NCI-H1436 treated with DMSO at 0.1 percent for 48 hours (cell line): ENCODE measurements around the gene ANOS1.
"Not testable (repeated sequence)": the region's sequence is repeated elsewhere in the genome, so short reads cannot be mapped to it uniquely, and the experiment has no call there.

Experiments used
- DNase-seq: peaks from one replicate; lab custom pipeline; 2025; lab: John Stamatoyannopoulos, UW

The ANOS1 gene

GRCh38 chrX:8731559-8732395 lies at the start of gene ANOS1:
ANOS1 (minus strand) TSS chrX:8732137; CDS start chrX:8732036, 101 bp downstream.
- DNase-seq, result no peak

- no peak for DNase-seq
Measured at GRCh38 chrX:8773117-8773516, 41.2 kb upstream of the ANOS1 start.

GRCh38 chrX:8760021-8760420 lies 28.1 kb upstream of the ANOS1 start:
- DNase-seq, result no peak

- not testable (repeated sequence) for DNase-seq
Measured at GRCh38 chrX:8758706-8759105, 26.8 kb upstream of the ANOS1 start.

- not testable (repeated sequence) for DNase-seq
Measured at GRCh38 chrX:8757609-8758389, 25.9 kb upstream of the ANOS1 start.

- DNase-seq, result no peak
Measured at GRCh38 chrX:8755813-8756212, 23.9 kb upstream of the ANOS1 start.

- no peak for DNase-seq
Measured at GRCh38 chrX:8755116-8755515, 23.2 kb upstream of the ANOS1 start.

GRCh38 chrX:8749697-8750096 lies 17.8 kb upstream of the ANOS1 start:
- DNase-seq, result no peak

- DNase-seq, result no peak
Measured at GRCh38 chrX:8748855-8749254, 16.9 kb upstream of the ANOS1 start.

GRCh38 chrX:8743126-8743732 lies 11.3 kb upstream of the ANOS1 start:
- no peak for DNase-seq

GRCh38 chrX:8741981-8742380 lies 10.0 kb upstream of the ANOS1 start:
- no peak for DNase-seq

- DNase-seq, result no peak
Measured at GRCh38 chrX:8738588-8739189, 6.8 kb upstream of the ANOS1 start.

- DNase-seq, result no peak
Measured at GRCh38 chrX:8737883-8738282, 5.9 kb upstream of the ANOS1 start.

- no peak for DNase-seq
Measured at GRCh38 chrX:8730812-8731558, 952 bp downstream of the ANOS1 start.

- DNase-seq, result no peak
Measured at GRCh38 chrX:8729811-8730210, 2.1 kb downstream of the ANOS1 start.

- DNase-seq, result no peak
Measured at GRCh38 chrX:8728932-8729535, 2.9 kb downstream of the ANOS1 start.

GRCh38 chrX:8726031-8726652 lies 5.8 kb downstream of the ANOS1 start:
- DNase-seq, result no peak

GRCh38 chrX:8724300-8724699 lies 7.6 kb downstream of the ANOS1 start:
- no peak for DNase-seq

GRCh38 chrX:8721536-8721935 lies 10.4 kb downstream of the ANOS1 start:
- DNase-seq, result no peak

- DNase-seq, result no peak
Measured at GRCh38 chrX:8720136-8720535, 11.8 kb downstream of the ANOS1 start.

- no peak for DNase-seq
Measured at GRCh38 chrX:8717354-8717753, 14.6 kb downstream of the ANOS1 start.
